ENCODE results near the gene ACOXL.

The ACOXL gene

DNA sequence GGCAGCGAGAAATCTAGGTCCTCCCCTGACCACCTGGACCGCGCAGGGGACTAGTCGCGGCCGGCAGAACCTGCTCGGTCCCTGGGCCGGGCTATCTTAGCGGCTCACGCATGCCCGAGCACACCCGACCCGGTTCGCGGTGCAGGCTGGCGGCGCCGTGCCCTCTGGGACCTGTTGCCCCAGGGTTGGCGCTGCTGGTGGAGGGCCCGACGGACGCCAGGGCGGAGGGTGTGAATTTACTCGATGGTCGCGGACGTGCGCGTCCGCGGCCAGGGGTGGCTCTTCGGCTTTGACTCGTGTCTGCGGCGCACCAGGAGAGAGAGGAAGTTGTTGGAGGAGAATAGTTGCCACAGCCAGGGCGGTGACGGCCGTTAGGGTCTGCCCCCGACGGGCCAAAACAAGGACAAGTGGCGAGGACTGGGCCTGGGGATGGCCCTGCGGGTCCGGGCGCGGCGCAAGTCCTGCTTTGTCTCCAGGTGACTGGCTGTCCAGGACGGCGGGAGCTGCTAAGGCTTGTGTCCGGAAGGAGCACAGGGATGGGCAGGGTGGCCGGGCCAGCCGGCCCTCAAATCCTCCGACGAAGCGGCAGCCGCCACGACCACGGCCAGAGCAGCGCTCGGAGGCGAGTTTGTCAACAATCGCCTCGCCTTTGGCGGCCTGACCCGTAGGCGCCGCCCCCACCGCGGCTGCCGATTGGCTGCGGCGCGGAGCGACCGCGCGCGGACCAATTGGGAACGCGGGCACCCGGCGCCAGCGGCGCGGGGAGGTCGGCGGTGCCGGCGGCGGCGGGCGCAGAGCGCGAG lies 389.7 kb downstream of the ACOXL start:
- DNase-seq: peak; percentile 46 to 64 (median 54)

DNA sequence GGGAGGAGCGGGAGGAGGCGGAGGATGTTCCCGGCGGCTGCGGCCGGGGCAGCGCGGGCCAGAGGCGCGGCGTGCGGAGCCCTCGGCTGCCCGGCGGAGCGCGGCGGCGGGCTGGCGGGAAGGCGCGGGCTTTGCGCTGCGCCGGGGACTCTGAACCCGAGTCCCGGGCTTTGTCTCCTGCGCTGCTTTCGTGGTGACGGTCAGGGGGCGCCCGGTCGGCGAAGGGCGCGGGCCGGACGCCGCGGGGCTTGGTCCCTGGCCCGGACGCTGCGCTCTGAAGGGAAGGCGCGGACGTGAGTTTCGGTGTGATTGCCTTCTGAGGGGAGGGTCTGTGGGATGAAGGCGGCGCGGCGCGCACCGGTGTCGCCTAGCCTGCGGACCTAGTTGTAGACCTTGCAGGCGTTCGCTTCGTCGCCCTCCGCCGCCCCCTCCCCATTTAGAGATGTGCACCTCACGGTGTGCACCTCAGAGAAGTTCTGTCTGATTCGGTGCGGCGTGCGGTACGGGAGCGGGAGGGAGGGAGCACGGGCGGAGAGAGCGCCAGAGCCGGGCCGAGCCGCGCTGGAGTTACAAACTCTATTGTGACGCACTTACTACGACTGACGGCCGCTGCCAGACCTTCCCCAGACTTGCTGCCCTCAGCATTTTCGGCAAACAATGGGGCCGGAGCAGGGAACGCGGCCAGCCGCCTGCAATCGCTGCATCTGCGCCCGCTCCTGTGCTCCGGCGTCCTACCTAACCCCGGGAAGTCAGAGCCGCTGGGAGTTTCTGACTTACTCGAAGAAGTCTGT lies 390.5 kb downstream of the ACOXL start:
- DNase-seq: no peak

DNA sequence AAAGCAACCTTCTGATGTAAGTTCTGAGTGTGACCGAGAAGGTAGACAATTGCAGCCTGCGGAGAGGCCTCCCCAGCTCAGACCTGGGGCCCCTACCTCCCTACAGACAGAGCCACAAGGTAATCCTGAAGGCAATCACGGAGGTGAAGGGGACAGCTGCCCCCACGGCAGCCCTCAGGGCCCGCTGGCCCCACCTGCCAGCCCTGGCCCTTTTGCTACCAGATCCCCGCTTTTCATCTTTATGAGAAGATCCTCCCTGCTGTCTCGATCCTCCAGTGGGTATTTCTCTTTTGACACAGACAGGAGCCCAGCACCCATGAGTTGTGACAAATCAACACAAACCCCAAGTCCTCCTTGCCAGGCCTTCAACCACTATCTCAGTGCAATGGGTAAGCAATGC lies 391.4 kb downstream of the ACOXL start:
- no peak for DNase-seq

DNA sequence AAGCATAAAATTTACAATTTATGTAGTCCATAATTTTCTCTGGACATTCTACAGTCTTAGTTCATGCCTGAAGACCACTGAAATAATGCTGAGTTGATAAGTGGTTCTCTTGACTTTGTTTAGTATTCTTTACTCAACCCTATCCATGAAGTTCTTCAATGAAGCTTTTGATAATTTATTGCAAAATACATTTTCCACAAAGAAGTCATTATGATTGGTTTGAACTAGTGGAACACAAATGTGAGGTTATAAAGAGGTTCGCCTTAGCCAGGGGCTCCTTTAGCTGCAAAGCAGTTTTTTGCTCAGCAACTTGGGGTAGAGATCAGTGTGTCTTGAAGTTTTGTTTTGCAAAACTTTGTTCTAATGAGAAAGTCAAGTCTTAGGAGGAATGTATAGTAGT lies 394.2 kb downstream of the ACOXL start:
- DNase-seq: no peak

DNA sequence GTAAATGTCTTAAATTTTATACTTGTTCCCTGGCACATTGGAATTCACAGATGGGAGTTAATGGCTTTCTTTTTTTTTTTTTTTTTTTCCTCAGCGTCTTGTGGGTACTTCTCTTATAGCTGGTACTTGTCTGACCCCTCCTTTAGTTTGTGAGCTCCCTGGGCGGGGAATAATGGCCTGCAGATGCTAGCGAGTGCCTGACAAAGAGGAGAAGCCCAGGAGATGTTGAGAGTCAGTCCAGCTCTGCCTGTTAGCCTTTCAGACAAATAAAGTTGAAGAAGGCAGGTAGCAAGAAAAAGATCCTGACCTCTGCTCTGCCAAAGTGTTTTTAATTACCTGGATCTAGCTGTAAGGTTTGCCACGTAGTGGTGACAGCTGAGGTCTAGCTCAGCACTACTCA lies 395.0 kb downstream of the ACOXL start:
- DNase-seq: no peak

DNA sequence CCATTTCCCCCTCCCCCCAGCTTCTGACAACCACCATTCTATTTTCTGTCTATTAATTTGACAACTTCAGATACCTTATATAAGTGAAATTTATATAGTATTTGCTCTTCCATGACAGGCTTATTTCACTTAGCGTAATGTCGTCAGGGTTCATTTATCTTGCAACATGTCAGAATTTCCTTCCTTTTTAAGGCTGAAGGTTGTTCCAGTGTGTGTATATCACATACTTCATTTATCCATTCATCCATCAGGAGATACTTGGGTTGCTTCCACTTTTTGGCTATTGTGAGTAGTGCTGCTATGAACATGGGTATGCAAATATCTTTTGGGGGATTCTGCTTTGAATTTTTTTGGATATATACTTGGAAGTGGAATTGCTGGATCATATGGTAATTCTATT lies 395.7 kb downstream of the ACOXL start:
- DNase-seq: no peak

DNA sequence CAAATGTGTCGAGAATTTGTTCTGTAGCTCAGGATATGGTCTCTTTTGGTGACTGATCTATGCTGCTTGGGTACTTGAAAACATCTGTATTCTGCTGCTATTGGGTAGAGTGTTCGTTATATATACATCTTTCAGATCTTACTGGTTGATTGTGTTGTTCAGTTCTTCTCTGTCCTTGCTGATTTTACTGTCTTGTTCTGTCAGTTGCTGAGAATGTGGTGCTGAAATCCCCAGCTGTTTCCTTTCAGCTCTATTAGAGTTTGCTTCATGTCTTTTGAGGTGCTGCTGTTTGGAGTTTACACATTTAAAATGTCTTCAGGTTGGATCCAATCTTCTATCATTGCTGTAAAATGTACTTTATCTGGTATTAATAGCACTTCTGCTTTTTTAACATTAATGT lies 401.2 kb downstream of the ACOXL start:
- DNase-seq: no peak

DNA sequence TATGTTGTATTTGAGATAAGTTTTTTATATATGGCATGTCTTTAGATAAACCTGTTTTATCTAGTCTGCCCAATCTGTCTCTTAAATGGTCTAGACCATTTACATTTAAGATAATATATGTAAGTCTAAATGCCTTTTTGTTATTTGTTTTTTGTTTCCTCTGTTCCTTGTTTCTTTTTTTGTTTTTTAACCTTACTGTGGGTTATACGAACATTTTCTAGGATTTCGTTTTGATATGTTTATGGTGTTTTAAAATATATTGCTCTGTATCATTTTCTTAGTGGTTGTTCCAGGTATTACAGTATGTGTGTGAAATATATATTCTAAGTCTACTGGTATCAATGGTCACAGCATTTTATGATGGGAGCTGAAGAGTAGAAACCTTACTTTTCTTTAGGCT lies 401.7 kb downstream of the ACOXL start:
- no peak for DNase-seq

DNA sequence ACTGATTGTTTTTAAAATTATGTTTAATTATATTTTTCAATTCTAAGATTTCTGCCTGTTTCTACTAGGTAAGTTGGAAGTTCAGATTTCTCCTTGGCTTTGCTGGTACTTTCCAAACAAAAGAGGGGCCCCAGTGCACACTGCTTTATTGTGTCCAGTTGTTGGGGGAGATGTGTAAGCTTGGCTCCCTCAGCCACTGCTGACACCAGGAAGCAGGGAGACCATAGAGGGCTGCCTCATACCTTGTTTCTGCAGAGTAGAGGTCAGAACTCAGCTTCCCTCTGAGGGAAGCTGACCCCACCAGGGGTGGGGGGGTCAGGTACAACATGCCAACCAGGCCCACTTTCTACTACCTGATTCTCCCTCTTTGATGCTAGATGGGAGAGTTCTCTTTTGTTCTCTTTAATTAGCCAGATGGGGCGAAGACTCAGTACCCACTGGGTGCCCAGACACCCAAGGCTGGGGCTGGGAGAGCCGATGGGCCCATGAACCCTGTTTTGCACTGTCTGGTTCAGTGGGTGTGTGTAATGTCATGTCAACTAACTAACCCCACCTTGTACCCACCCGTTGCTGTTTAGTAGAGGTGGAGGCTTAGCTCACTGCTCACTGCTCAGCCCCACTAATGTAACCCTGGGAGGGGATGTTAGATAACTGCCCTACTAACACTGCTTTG lies 403.0 kb downstream of the ACOXL start:
- no peak for DNase-seq

DNA sequence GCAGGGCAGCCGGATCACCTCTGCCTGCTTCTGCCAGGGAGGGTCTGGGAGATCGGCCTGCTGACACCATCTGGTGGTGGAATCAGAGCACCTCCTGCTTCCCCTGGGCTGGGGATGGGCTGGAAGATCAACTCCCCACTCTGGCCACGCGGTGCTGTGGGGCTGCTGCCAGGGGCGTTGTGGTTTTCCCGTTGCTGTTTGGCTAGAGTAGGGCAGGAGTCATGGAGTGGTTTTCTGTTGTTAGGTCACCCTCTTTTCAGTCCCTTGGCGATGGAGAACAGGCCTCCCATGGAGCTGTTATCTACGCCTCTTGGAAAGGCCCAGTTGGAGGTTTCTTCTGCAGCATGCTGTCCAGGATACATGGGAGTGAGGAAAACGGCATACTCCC lies 403.5 kb downstream of the ACOXL start:
- no peak for DNase-seq

DNA sequence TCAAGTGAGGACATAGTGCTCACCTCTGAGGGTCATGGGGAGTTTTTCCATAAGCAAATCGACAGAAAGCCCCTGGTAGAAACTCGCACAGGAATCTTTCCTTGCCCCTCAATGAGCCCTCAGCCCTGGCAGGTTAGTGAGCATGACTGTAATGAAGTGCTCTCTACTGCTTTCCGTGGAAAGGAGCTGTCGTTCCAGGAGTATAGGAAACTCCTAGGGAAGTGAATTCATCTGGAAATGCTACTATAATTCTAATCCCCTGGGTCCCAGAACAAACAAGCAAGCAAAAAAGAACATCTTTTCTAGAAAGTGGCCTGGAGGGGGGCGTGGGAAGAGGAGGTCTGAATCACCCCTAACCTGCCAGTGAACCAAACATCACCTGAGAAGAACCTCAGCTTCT lies 406.5 kb downstream of the ACOXL start:
- DNase-seq: no peak

DNA sequence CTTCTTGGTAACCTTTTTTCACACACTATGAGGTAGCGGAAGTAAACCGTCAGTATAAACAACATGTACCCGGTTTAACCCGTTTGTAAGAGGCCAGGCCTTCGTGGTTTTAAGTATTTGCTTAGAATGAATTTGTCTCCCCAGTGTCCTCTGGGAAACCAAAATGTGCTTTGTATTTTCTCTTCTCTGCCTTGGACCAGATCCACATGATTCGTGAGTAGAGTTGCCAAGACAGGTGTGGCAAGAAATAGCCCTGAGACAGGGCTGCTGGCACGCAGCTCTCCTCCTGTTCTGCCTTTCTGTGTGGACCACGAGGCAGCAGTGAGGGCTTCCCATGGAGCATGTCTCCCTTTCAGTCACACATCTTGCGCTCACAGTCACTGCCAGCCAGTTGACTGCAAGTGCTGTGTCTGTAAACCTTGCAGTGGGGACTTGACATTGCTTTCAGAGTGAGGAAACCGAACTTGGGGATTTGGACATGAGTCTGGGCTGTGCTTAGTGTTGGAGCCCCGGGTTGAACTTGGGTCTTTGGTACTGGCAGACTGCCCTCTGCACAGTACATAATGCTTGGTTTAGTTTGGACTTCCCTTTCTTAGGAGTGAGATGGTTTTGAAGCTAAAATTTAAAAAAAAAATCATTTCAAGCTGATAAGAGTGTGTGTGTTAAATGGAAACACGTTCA lies 407.4 kb downstream of the ACOXL start:
- no peak for DNase-seq

DNA sequence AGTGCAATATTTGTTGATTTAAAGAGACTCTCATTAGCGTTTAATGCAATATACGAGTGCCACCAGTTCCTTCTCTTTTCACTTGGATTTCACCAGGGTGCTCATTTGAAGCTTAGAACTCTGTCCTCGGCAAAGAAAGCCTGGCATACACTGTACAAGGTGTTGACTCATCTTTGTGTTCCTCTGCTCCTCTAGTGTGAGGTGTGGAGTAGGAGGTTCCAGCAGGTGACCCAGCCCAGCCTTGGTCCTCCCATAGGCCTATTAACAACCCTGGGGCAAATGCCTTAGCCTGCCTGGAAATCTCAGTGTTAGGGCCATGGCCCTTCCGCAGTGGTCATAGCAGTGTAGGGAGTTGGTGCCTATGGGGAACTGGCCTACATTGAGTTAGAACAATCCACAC lies 408.4 kb downstream of the ACOXL start:
- DNase-seq: no peak

DNA sequence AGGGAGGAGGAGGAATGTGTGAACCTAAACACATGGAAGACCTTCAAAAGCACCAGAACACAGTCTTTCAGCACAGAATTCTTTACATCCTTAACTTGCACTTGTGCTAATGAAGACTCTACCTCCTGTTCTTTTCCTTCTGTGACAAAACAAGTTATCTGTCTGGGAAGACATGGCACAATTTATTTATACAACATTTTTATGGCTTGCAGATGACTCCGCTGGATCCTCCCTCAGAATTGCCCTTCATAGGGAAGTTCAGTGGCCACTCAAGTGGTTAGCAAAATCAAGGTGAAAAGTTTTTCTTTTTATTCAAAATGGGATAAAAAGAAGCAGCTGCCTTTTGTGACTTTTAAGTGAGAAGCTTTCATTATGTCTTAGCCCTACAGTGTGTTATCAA lies 409.7 kb downstream of the ACOXL start:
- no peak for DNase-seq

DNA sequence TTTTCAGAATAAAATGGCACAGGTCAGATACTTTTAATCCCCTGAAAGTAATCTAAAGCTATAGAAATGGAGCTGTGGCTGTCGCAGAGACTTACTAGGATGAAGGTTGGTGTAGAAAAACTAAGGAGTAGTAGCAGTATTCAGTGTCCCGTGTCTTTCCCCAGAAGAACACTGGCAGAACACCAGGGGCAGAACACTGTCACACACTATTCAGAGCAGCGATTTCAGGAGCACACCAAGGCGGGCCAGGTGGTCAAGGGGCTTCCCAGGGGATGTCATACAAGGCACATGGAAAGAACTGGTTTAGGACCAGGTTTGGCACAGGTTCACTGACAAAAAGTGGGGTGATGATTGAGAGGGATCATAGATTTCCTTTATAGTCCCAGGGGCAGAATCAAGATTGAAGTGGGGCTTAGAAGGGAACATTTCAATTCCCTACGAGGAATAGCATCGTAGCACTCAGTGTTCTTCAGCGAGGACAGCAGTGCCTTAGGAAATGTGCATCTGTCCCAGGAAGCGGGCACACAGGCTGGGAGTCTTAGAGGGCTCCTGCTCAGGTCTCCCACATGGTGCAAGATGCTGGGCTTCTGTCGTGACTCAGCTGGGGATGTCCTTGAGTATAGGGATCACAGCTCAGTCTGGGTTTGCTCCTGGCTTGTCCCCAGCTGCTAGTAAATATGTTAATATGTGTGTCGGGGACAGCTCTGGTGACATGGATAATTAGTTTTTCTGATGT lies 410.9 kb downstream of the ACOXL start:
- DNase-seq: no peak

DNA sequence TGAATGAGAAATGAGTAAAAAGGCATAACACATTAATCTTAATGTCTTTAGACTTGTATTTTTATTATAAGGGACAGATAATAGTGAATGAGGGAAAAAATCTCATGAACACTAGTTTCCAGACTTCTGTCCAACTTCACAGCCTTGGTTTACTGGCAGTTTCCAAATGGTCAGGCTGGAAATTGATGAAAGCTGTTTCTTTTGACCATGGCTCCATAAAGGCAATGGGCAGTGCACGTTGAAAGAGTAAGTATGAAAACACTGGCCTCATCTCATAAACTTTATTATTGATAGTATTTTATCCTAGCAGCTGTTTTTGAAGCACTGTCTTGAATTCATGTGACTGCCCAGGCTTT lies 411.4 kb downstream of the ACOXL start:
- DNase-seq: no peak

DNA sequence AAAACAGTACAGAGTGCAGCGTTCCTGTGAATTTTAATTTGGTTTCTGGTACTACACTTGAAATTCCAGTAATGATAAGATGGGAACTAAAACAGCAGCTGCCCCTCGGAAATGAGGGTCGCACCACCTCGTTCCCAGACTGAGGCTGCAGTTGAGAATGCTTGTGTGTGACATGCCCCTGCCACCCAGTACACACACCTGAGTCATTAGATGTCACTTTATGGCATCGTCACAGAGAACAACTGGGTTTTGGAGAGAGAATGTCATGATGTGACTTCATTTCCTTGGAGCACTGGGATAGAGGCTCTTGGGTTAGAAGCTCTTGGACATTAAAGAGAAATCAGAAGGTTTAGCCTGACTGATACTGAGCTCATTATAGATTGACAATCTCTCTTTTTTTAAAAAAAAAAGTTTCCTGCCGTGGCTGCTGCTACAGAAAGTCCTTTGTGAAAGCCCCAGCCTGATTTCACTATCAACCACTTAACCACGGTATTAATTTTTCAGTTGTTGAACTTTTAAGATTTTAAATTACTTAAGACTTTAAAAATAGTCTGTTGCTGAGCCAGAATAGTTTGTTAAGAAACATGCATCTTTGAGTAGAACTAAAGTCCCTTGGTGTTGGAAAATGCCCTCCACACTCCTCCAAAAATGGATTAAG lies 412.9 kb downstream of the ACOXL start:
- DNase-seq: no peak

DNA sequence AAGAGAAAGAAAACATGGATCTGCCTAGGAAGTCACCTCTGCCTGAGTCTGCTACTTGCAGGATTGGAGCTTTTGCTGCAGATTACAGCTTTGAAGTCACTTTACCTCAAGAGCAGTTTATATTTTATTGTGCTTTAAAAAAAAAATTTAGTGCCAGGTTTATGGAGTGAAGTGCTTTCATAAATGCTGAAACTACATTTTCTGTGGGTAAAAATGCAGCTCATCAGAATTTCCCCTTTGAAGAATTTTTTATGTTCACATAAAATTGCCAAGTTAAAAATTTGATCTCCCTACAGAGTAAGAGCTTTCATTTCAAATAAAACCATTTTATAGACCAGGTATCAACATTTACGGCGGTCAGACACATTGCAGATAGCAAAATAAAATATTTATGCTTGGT lies 413.6 kb downstream of the ACOXL start:
- no peak for DNase-seq

DNA sequence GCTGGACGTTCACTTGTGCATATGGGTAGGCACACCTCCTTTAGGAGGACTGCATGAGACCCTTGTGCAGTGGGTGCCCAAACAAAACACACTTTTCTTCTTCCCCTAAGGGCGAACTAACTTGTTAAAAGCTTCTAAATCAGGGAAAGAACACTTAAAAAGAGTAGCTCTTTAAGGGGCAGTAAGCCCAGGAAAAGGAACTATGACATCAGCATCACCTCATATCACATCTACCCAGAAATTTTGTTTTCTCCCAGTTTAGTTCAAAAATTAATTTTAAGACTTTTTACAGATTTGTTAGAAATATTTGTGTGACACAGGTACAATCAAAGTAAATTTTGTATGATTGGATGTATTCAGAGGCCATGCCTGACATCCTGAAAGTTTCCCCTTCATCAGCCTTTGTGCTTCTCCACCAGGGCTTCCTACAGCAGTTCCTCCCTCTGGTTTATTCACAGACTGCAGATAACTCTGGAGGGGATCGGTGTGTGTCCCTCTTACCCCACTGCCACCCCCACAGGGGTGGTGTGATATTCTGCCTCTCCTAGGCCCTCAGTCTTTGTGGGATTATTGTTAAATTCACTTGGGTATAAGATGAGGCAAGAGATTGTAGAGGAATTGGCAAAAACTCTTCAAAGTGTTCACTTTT lies 416.0 kb downstream of the ACOXL start:
- DNase-seq: no peak

DNA sequence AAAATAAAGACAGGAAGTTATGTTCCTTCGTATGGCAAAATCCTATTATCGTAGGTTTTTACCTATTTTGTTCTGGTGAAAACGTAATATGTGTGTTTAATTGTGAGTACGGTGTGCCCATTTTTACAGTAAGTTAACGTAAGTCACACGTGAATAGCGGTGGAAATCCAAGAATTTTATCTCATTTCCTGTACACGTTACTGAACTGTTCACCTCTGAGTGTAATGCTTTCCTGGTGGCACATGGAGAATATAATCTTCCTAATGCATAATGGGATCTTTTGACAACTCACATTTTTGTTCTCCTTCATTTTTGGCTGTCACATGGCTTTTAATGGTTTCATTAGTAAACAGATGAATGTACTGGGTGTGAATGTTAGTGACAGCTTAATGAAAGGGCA lies 416.6 kb downstream of the ACOXL start:
- DNase-seq: no peak

DNA sequence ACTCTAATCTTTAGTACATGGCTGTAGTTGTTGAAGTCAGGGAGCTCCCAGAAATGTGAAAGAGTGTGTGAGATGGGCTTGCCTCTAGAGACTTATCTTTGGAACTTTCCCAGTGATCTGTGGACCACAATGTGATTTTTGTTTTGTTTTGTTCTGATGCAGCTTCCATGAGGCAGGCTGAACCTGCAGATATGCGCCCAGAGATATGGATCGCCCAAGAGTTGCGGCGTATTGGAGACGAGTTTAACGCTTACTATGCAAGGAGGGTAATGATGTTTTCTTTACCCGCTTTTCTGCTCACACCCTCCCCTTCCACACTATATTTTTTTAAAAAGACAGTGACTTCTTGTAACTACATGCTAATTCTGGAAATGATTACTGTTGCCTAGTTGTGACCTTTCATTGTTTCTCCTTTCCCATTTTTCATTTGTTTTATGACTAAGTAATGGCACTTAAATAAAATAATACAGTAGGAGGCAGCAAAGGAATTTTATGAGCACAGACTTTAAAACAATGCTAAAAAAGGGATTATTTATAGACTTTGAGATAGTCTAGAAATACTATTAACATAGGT lies 417.6 kb downstream of the ACOXL start:
- DNase-seq: no peak

All from activated CD4-positive, CD25-positive, alpha-beta regulatory T cell (primary cell).